ENCODE measurements around the gene CARMIL3. TPM values are rescaled to one million over a fixed set of nuclear protein-coding genes. Genes with fewer than 3 reads are reported as not detected.

Gene CARMIL3
- polyA plus RNA-seq, 10 donors: 0.09 to 0.50 (median 0.17) TPM

GRCh38 chr14:24076302-24076601 is 24.4 kb downstream of the CARMIL3 start:
- no peak for DNase-seq

- DNase-seq: no peak
These were observed 25.3 kb downstream of the CARMIL3 start for GRCh38 chr14:24077086-24077485.

- DNase-seq: no peak
These were observed 26.3 kb downstream of the CARMIL3 start for GRCh38 chr14:24078146-24078545.

GRCh38 chr14:24079491-24080141 is 27.8 kb downstream of the CARMIL3 start:
- no peak for DNase-seq

- DNase-seq: no peak
These were observed 28.3 kb downstream of the CARMIL3 start for GRCh38 chr14:24080142-24080530.

GRCh38 chr14:24080888-24081738 is 29.3 kb downstream of the CARMIL3 start:
- peak in 1 of 3 donors; percentile 59 for DNase-seq

- DNase-seq: no peak
These were observed 30.0 kb downstream of the CARMIL3 start for GRCh38 chr14:24081739-24082211.

- no peak for DNase-seq
These were observed 30.7 kb downstream of the CARMIL3 start for GRCh38 chr14:24082411-24083080.

GRCh38 chr14:24083462-24083861 is 31.7 kb downstream of the CARMIL3 start:
- DNase-seq: no peak

- DNase-seq: no peak
These were observed 32.6 kb downstream of the CARMIL3 start for GRCh38 chr14:24084440-24084839.

GRCh38 chr14:24085215-24085614 is 33.4 kb downstream of the CARMIL3 start:
- no peak for DNase-seq

- DNase-seq: no peak
These were observed 34.6 kb downstream of the CARMIL3 start for GRCh38 chr14:24086193-24086955.

GRCh38 chr14:24087004-24087403 is 35.2 kb downstream of the CARMIL3 start:
- no peak for DNase-seq

GRCh38 chr14:24088095-24088494 is 36.3 kb downstream of the CARMIL3 start:
- no peak for DNase-seq

GRCh38 chr14:24089890-24090289 is 38.1 kb downstream of the CARMIL3 start:
- no peak for DNase-seq

GRCh38 chr14:24092110-24092504 is 40.3 kb downstream of the CARMIL3 start:
- DNase-seq: no peak

GRCh38 chr14:24092505-24093206 is 40.8 kb downstream of the CARMIL3 start:
- DNase-seq: no peak

GRCh38 chr14:24093207-24093900 is 41.5 kb downstream of the CARMIL3 start:
- DNase-seq: no peak

- DNase-seq: peak; percentile 66 to 93 (median 86)
These were observed 42.4 kb downstream of the CARMIL3 start, which contains the start of gene PCK2 for GRCh38 chr14:24093901-24094840. Gene PCK2 (plus strand): TSS chr14:24094311. CDS start chr14:24094406, 95 bp downstream.

Data from muscle of back (tissue), 11 donors.